ENCODE measurements around the gene MAPK9.

Gene MAPK9

GRCh38 chr5:180330810-180331646 is 39.1 kb upstream of the MAPK9 start:
- no peaks in the 10 kb centered on the region for H3K27me3 ChIP-seq (ENCODE audit: low read length)
- H3K4me3 ChIP-seq (ENCODE audit: insufficient read depth, low read length, poor library complexity, severe bottlenecking): no peak overlapping the region
- no peaks in the 10 kb centered on the region for H3F3A ChIP-seq (ENCODE audit: insufficient read depth)
- H3K79me2 ChIP-seq (ENCODE audit: insufficient read depth, low read length): no peaks in the 10 kb centered on the region
- H3K27ac ChIP-seq (ENCODE audit: low read depth, low read length): no peak overlapping the region
- H2AFZ ChIP-seq (ENCODE audit: low read depth, low read length, severe bottlenecking): no peak overlapping the region
- no peak overlapping the region for H3K9ac ChIP-seq (ENCODE audit: low read length)
- no peaks in the 10 kb centered on the region for H3K9me2 ChIP-seq (replicated peaks; ENCODE audit: insufficient read depth, low read length)
- no peaks in the 10 kb centered on the region for H3K9me3 ChIP-seq (ENCODE audit: insufficient read depth, low read length)
- no peaks in the 10 kb centered on the region for H4K20me1 ChIP-seq (ENCODE audit: low read depth, low read length)
- no peak overlapping the region for H3K4me2 ChIP-seq (ENCODE audit: low read depth, low read length, poor library complexity, severe bottlenecking)
- H3K36me3 ChIP-seq (ENCODE audit: low read length): no peaks in the 10 kb centered on the region
- TF ChIP-seq CTCF (IDR thresholded peaks at IDR 0.05; ENCODE audit: insufficient read depth, low read length, poor library complexity, severe bottlenecking) (no peak), EZH2phosphoT487 (conservative IDR thresholded peaks at IDR 0.05; ENCODE audit: low read length) (no peak)

- Histone ChIP-seq H3F3A (ENCODE audit: insufficient read depth) (no peaks in the 10 kb centered on the region), H3K36me3 (ENCODE audit: low read length) (no peaks in the 10 kb centered on the region), H3K9me3 (ENCODE audit: insufficient read depth, low read length) (no peaks in the 10 kb centered on the region), H3K9ac (ENCODE audit: low read length) (no peak overlapping the region), H2AFZ (ENCODE audit: low read depth, low read length, severe bottlenecking) (no peak overlapping the region), H3K4me3 (ENCODE audit: insufficient read depth, low read length, poor library complexity, severe bottlenecking) (no peak overlapping the region), H3K27me3 (ENCODE audit: low read length) (no peaks in the 10 kb centered on the region), H3K79me2 (ENCODE audit: insufficient read depth, low read length) (no peaks in the 10 kb centered on the region), H3K4me2 (ENCODE audit: low read depth, low read length, poor library complexity, severe bottlenecking) (no peak overlapping the region), H3K9me2 (replicated peaks; ENCODE audit: insufficient read depth, low read length) (no peaks in the 10 kb centered on the region), H4K20me1 (ENCODE audit: low read depth, low read length) (no peaks in the 10 kb centered on the region), H3K27ac (ENCODE audit: low read depth, low read length) (no peak overlapping the region)
- no peak for TF ChIP-seq CTCF (IDR thresholded peaks at IDR 0.05; ENCODE audit: insufficient read depth, low read length, poor library complexity, severe bottlenecking)
- no peak for TF ChIP-seq EZH2phosphoT487 (conservative IDR thresholded peaks at IDR 0.05; ENCODE audit: low read length)
These were observed 38.4 kb upstream of the MAPK9 start for GRCh38 chr5:180330270-180330648.

- TF ChIP-seq CTCF (IDR thresholded peaks at IDR 0.05; ENCODE audit: insufficient read depth, low read length, poor library complexity, severe bottlenecking) (no peak), EZH2phosphoT487 (conservative IDR thresholded peaks at IDR 0.05; ENCODE audit: low read length) (no peak)
- H3K9me2 ChIP-seq (replicated peaks; ENCODE audit: insufficient read depth, low read length): no peaks in the 10 kb centered on the region
- H3K4me2 ChIP-seq (ENCODE audit: low read depth, low read length, poor library complexity, severe bottlenecking): no peak overlapping the region
- H2AFZ ChIP-seq (ENCODE audit: low read depth, low read length, severe bottlenecking): no peak overlapping the region
- H3F3A ChIP-seq (ENCODE audit: insufficient read depth): no peaks in the 10 kb centered on the region
- H3K27me3 ChIP-seq (ENCODE audit: low read length): no peaks in the 10 kb centered on the region
- H3K4me3 ChIP-seq (ENCODE audit: insufficient read depth, low read length, poor library complexity, severe bottlenecking): no peak overlapping the region
- H3K27ac ChIP-seq (ENCODE audit: low read depth, low read length): no peak overlapping the region
- H3K79me2 ChIP-seq (ENCODE audit: insufficient read depth, low read length): no peaks in the 10 kb centered on the region
- H3K9me3 ChIP-seq (ENCODE audit: insufficient read depth, low read length): no peaks in the 10 kb centered on the region
- no peaks in the 10 kb centered on the region for H4K20me1 ChIP-seq (ENCODE audit: low read depth, low read length)
- H3K9ac ChIP-seq (ENCODE audit: low read length): no peak overlapping the region
- H3K36me3 ChIP-seq (ENCODE audit: low read length): no peaks in the 10 kb centered on the region
These were observed 37.9 kb upstream of the MAPK9 start for GRCh38 chr5:180329606-180330269.

Data from SU-DHL-6 (cell line).